Spinal cord (tissue), 10 donors: ENCODE measurements around the gene GPR132. TPM values are rescaled to one million over a fixed set of nuclear protein-coding genes. Genes with fewer than 3 reads are reported as not detected.
"Not testable (repeated sequence)": the region's sequence is repeated elsewhere in the genome, so short reads cannot be mapped to it uniquely, and the experiment has no call there.

Source experiments
- DNase-seq, 6 donors: peaks; one replicate each; pipeline versions ENCODE4 v3.0.0 to v3.0.0-alpha.2; 2013 to 2015; ENCODE audit warnings: low spot score in 6 of 6, low read depth in 4 of 6
- H3K27ac ChIP-seq: one replicate; pipeline ENCODE4 v1.5.1; 2013; ENCODE audit warnings: low read depth, low read length, control low read depth
- H3K27me3 ChIP-seq: one replicate; pipeline ENCODE4 v1.6.1; 2013; ENCODE audit warnings: low read length; ENCODE audit not compliant: control insufficient read depth, insufficient read depth
- H3K36me3 ChIP-seq: one replicate; pipeline ENCODE4 v1.6.1; 2013; ENCODE audit warnings: low read length; ENCODE audit not compliant: control insufficient read depth, insufficient read depth
- H3K4me1 ChIP-seq: one replicate; pipeline ENCODE4 v1.6.1; 2013; ENCODE audit warnings: low read length; ENCODE audit not compliant: control insufficient read depth, insufficient read depth
- H3K4me3 ChIP-seq: one replicate; pipeline ENCODE4 v1.5.1; 2013; ENCODE audit warnings: low read depth, low read length, control low read depth
- H3K9me3 ChIP-seq: one replicate; pipeline ENCODE4 v1.6.1; 2013; ENCODE audit warnings: low read length; ENCODE audit not compliant: control insufficient read depth, insufficient read depth
- WGBS: methylation state at CpG from one replicate; pipeline ENCODE4 v1.1.5; 2013; ENCODE audit warnings: missing lambda C conversion rate; ENCODE audit not compliant: insufficient coverage; 5-methylcytosine and 5-hydroxymethylcytosine counted together
- polyA plus RNA-seq, 2 donors: library from polyadenylated mRNA; unstranded; fragments of 120-200 nt; gene quantifications; one replicate each; pipeline ENCODE4 v1.2.1, GENCODE V29; 2013; ENCODE audit not compliant: insufficient read length in 2 of 2
- total RNA-seq, 2 donors: library from RNA; depleted of rRNA in 1 of 2; stranded (reverse); fragments of 120-200 nt in 1 of 2; fragments of >200 nt in 1 of 2; gene quantifications; one replicate each; pipeline versions ENCODE4 v1.2.3 to v1.2.4, GENCODE V29; 2013 to 2014
- donor health status: healthy.

The GPR132 gene
- total and polyA plus RNA-seq, 4 donors: 0.69 to 1.4 (median 1.1) TPM

DNA sequence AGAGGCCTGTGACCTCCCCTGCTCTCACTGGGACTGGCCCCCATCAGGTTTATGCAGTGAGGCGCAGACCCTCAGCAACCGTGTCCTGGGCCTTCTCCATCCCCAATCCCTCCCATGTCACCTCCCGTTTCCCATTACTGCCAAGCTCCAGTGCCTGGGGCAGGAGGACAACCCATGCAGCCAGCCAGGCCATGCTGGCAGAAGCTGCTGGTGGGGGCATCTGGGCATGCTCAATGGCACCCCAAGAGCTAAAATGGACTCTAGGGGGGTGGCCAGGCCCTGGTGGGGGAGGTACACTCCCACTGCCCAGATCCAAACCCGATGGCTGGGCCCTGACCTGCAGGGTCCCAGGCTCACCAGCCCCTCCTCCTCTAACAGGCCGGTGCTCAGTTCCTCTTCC lies 20.5 kb upstream of the GPR132 start:
- no peak for DNase-seq
- Histone ChIP-seq H3K36me3 (peaks cover 9% of the 10 kb centered on the region), H3K4me3 (no peak overlapping the region), H3K4me1 (peaks cover 38% of the 10 kb centered on the region), H3K27me3 (peaks cover 12% of the 10 kb centered on the region), H3K27ac (no peak overlapping the region), H3K9me3 (no peaks in the 10 kb centered on the region)
- 78% methylated on average over 5 of the region's 5 CpGs for WGBS

DNA sequence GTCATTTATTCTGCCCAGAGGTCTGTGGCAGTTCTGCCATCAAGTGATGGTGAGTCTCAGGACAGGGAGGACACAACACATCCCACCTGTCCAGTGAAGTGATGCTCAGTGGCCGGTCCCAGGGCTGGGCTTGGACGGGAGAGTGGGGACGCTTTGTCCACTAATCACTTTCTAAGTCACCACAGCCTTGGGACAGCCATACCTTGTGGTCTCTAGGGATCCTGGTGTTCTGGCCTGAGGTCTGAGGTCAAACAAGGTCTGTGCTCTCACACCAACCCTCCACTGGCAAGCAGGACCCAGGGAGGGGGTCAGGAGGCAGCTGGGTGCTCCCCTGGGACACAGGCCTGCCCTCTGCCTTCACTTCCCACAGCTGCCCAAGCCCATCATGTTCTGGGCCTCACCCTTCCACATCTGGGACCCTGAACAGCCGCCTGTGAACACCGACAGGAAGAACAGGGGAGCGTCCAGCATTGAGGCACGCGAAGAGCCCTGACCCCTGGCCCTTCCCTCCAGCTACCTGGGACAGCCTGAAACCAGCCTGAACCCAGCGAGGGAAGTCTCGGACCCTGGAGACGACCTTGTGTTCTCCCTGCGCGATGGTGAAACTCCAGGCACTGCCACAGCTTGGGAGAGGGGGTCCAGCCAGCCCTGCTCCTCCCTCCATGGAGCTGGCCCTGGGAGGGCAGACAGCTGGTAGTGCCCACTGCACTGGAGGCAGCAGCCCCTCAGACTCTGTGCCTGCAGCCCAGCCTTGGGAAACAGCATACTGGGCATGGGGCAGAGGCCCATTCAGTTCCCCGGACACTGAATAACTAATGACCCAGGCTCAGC lies 19.7 kb upstream of the GPR132 start:
- H3K27me3 ChIP-seq: peaks cover 12% of the 10 kb centered on the region
- 90% methylated on average over 10 of the region's 14 CpGs for WGBS
- no peak overlapping the region for H3K4me3 ChIP-seq
- H3K4me1 ChIP-seq: peaks cover 30% of the 10 kb centered on the region
- H3K9me3 ChIP-seq: no peaks in the 10 kb centered on the region
- H3K27ac ChIP-seq: no peak overlapping the region
- no peak for DNase-seq
- H3K36me3 ChIP-seq: peaks cover 9% of the 10 kb centered on the region

DNA sequence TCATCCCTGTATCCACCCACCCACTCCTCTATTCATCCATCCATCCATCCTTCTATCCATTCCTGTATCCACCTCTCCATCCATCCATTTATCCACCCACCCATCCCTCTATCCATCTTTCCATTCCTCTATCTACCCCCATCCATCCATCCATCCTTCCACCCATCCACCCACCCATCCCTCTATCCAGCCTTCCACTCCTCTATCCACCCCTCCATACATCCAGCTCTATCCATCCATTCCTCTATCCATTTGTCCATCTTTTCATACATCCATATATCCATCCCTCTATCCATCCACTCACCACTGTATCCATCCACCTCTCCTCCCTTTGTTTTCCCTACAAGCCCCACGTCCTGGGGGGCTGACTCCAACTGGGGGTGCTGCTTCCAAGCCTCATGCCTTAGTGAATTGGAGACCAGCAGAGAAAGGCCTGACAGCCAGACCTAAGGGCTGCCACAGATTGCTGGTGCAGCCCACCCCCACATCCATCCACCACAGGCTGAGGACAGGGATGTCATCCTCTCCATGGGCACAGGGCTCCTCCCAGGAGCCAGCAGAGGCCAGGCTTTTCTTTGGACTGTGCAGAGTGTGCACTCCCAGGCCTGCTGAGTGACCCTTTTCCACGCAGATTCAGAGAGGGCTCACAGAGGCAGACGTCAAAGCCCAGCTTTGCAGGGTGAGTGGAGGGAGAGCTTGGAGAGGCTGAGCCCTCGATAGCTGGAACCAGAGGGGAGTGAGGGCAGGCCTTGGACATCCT lies 18.9 kb upstream of the GPR132 start:
- Histone ChIP-seq H3K27me3 (peaks cover 12% of the 10 kb centered on the region), H3K9me3 (no peaks in the 10 kb centered on the region), H3K4me1 (peaks cover 29% of the 10 kb centered on the region), H3K27ac (no peak overlapping the region), H3K36me3 (peaks cover 4% of the 10 kb centered on the region), H3K4me3 (no peak overlapping the region)
- no peak for DNase-seq
- 59% methylated on average over 3 of the region's 4 CpGs for WGBS

DNA sequence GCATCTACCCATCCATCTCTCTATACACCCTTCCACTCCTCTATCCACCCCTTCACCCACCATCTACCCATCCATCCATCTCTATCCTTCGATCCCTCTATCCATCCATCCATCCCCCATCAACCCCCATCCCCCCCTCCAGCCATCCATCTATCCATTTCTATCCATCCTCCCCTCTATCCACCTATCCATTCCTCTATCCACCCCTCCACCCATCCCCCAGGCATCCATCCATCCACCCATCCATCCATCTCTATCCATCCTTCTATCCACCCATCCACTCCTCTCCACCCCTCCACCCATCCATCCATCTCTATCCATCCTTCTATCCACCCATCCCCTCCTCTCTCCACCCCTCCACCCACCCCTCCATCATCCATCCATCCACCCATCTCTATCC lies 17.5 kb upstream of the GPR132 start:
- WGBS: 90% methylated on average over 1 of the region's 1 CpG
- Histone ChIP-seq H3K36me3 (peaks cover 4% of the 10 kb centered on the region), H3K9me3 (no peaks in the 10 kb centered on the region), H3K4me1 (peaks cover 16% of the 10 kb centered on the region), H3K4me3 (no peak overlapping the region), H3K27me3 (peaks cover 7% of the 10 kb centered on the region), H3K27ac (no peak overlapping the region)
- no peak for DNase-seq

DNA sequence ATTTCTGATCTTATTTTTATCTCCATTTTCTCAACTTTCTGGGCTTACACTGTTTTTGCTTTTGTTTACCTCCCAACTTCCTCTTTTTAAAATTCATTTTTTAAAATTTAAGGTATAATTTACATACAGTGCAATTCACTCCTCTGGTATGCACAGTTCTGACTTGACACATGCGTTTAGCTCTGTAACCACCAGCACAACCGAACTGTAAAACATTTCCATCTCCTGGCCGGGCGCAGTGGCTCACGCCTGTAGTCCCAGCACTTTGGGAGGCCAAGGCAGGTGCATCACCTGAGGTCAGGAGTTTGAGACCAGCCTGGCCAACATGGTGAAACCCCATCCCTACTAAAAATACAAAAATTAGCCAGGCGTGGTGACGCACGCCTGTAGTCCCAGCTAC lies 16.2 kb upstream of the GPR132 start:
- 84% methylated on average over 8 of the region's 8 CpGs for WGBS

DNA sequence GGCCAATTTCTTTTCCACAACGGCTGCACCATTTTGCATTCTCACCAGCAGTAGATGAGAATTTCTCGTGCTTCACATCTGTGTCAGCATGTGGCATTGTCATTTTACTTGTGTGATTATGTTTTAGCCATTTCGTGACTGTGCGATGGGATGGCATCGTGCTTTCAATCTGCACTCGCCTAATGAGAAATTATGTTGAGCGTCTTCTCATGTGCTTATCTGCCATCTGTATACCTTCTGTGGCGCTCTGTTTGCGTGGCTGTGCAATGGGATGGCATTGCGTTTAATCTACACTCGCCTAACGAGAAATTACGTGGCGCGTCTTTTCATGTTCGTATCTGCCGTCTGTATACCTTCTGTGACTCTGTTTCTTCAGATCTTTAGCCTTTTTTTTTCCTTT lies 14.9 kb upstream of the GPR132 start:
- peaks cover 11% of the 10 kb centered on the region for H3K4me1 ChIP-seq
- H3K27me3 ChIP-seq: peaks cover 2% of the 10 kb centered on the region
- 88% methylated on average over 15 of the region's 17 CpGs for WGBS
- no peaks in the 10 kb centered on the region for H3K9me3 ChIP-seq
- peaks cover 3% of the 10 kb centered on the region for H3K36me3 ChIP-seq
- H3K4me3 ChIP-seq: no peak overlapping the region
- peak in 1 of 6 donors; percentile 64 for DNase-seq
- no peak overlapping the region for H3K27ac ChIP-seq

More for the DNA sequence above, 16.2 kb upstream of the GPR132 start:
- not testable (repeated sequence) for H3K4me3 ChIP-seq, H3K36me3 ChIP-seq, DNase-seq, H3K27ac ChIP-seq, H3K9me3 ChIP-seq, H3K4me1 ChIP-seq, H3K27me3 ChIP-seq

DNA sequence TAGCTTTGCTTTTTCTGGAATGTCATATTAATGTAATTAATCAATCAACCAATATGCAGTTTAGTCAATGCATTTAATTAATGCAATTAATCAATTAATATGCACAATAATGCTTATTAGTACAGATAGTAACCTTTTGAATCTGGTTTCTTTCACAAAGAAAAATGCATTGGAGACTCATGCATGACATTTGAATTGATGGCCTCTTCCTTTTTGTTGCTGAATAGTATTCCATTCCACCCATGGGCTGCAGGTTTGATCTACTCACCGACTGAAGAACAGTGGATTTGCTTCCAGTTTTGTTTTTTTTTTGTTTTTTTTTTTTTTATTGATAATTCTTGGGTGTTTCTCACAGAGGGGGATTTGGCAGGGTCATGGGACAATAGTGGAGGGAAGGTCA lies 13.1 kb upstream of the GPR132 start:
- Histone ChIP-seq H3K4me1 (peaks cover 17% of the 10 kb centered on the region), H3K27ac (no peak overlapping the region), H3K27me3 (peaks cover 2% of the 10 kb centered on the region), H3K4me3 (no peak overlapping the region), H3K36me3 (no peaks in the 10 kb centered on the region), H3K9me3 (no peaks in the 10 kb centered on the region)
- WGBS: no CpG with 5 or more reads among the region's 1 CpG
- DNase-seq: no peak

DNA sequence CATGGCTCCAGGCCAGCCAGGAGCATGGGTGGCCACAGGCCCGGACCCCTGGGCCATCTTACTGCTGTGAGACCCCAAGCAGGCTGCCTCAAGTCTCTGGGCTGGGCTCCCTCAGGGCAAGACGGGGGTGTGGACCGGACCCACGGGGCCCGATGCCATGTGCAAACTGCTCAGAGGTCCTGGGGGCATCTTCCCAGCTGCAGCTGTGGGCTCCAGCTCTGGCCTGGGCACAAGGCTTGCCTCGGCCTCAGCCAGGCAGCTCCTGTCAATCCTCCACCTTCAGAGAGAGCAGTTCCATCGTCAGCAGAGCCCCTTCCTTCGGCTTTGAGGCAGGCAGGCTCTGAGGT lies 12.4 kb upstream of the GPR132 start:
- H3K4me3 ChIP-seq: no peak overlapping the region
- H3K9me3 ChIP-seq: no peaks in the 10 kb centered on the region
- no peaks in the 10 kb centered on the region for H3K36me3 ChIP-seq
- 70% methylated on average over 8 of the region's 8 CpGs for WGBS
- no peak overlapping the region for H3K27ac ChIP-seq
- peaks cover 2% of the 10 kb centered on the region for H3K27me3 ChIP-seq
- peaks cover 17% of the 10 kb centered on the region for H3K4me1 ChIP-seq
- no peak for DNase-seq

DNA sequence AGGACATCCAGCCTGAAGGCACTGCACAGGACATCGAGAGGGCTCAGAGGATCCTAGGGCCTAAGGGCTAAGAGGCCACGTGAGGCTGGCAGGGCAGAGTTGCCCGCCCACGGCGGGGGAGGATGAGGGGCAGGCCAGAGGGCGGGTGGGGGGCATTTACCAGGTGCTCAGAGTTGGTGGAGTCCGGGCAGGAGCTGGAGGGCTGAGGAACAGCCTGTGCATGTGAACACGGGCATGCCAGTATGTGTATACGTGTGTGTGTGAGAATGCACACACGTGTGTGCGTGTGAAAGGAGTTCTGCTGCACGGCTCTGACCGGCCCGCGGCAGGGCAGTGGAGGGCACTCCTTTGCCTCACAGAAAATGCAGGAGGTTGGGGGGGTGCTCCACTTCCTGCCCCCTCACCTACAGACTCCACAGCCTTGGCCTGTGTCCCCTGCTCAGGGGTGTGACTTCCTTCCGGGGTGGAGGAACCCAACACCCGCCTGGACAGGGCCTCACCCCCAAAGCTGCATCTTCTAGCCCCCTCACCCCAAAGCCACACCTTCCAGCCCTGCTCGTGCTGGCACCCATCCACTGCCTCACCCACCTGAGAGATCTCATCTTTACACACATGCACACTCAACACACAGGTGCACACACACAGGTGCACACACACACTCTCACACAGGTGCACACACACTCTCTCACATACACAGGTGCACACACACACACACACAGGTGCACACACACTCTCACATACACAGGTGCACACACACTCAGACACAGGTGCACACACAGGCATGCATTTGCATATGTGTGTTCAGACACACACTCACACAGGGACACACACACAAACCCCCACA lies 11.8 kb upstream of the GPR132 start:
- Histone ChIP-seq H3K9me3 (no peaks in the 10 kb centered on the region), H3K4me1 (peaks cover 17% of the 10 kb centered on the region), H3K27me3 (peaks cover 2% of the 10 kb centered on the region), H3K36me3 (no peaks in the 10 kb centered on the region), H3K27ac (no peak overlapping the region), H3K4me3 (no peak overlapping the region)
- DNase-seq: no peak
- WGBS: 83% methylated on average over 18 of the region's 18 CpGs
